ENCODE results near the gene CYSRT1.
A peak's percentile ranks its signal among the peaks of the same experiment; 100 is the strongest.

DNA sequence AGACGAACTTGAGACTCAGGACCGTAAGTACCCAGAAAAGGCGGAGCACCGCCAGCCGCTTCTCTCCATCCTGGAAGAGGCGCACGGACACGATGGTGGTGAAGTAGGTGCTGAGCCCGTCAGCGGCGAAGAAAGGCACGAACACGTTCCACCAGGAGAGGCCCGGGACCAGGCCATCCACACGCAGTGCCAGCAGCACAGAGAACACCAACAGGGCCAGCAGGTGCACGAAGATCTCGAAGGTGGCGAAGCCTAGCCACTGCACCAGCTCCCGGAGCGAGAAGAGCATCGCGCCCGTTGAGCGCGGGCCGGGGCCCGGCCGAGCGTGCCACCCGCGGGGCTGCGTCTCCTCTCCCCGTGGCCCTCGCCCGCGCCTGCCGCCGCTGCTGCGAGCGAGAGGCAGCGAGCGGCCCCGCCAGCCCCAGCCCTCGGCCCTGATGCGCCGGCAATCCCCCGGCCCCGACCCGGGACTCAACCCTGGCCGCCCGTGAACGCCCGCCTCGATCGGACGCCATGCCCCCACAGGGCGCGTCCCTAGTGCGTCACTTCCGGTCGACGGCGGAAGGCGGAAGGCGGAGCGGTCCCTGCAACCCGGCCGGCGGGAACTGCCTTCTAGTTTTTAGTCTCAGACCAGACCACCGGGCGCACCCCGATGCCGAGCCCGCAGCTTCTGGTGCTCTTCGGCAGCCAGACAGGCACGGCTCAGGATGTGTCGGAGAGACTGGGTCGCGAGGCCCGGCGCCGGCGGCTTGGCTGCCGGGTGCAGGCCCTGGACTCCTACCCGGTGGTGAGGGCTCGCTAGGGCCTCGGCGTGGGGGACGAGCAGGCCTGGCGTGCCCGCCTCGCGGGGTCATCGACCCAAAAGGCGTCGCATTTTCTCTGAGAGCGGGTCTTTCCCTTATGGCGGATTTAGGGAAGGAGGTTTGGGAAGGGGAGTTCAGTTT lies 19.6 kb upstream of the CYSRT1 start, which contains the start of the genes NDOR1 and TMEM203:
- TF ChIP-seq ELF4 (IDR thresholded peaks at IDR 0.05): peak; percentile 49
- no peak for TF ChIP-seq ARNT (IDR thresholded peaks at IDR 0.05)
- no peak for TF ChIP-seq FOXM1 (IDR thresholded peaks at IDR 0.05; ENCODE audit: borderline replicate concordance)
- TF ChIP-seq HDGF (IDR thresholded peaks at IDR 0.05; ENCODE audit: borderline replicate concordance): no peak
- TF ChIP-seq SP1 (IDR thresholded peaks at IDR 0.05): no peak
- TF ChIP-seq, protein P1, sequence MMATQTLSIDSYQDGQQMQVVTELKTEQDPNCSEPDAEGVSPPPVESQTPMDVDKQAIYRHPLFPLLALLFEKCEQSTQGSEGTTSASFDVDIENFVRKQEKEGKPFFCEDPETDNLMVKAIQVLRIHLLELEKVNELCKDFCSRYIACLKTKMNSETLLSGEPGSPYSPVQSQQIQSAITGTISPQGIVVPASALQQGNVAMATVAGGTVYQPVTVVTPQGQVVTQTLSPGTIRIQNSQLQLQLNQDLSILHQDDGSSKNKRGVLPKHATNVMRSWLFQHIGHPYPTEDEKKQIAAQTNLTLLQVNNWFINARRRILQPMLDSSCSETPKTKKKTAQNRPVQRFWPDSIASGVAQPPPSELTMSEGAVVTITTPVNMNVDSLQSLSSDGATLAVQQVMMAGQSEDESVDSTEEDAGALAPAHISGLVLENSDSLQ (IDR thresholded peaks at IDR 0.05): no peak
- TF ChIP-seq CTBP1 (IDR thresholded peaks at IDR 0.05; ENCODE audit: borderline replicate concordance): no peak
- TF ChIP-seq NFRKB (IDR thresholded peaks at IDR 0.05): no peak
- TF ChIP-seq L3MBTL2 (conservative IDR thresholded peaks at IDR 0.05): peak; percentile 53
- no peak for TF ChIP-seq FOXA1 (IDR thresholded peaks at IDR 0.05)
- no peak for TF ChIP-seq BHLHE40 (IDR thresholded peaks at IDR 0.05; ENCODE audit: borderline replicate concordance)

Data from HEK293T (cell line).